Measurements from ENCODE around the gene HIC1. TPM values are rescaled to one million over a fixed set of nuclear protein-coding genes. Genes with fewer than 3 reads are reported as not detected.

Gene HIC1
- total RNA-seq, 4 donors from 2014 or later, result 27.6 to 64.7 (median 50.0) TPM

DNA sequence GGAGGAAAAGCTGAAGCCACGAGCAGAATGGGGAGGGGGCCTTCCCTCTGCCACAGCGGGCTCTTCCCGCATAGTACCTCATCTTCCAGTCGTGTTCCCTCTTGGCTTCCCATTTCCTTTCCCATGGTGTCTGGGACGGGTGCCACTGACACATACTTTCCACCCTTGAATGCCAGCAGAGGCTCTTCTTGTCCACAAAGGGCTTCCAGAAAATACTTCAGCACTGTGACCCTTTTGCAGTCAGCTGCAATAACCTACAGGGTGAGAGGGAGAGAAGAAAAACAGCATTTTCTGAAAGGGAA is 30.7 kb downstream of the HIC1 start:
- Histone ChIP-seq H3K4me3 (no peak overlapping the region), H3K4me1 (peaks cover 0 to 89% (median 68%) of the 10 kb centered on the region in 4 donors), H3K36me3 (peaks cover 0 to 28% (median 0%) of the 10 kb centered on the region in 3 donors), H3K27me3 (no peaks in the 10 kb centered on the region), H3K9me3 (no peaks in the 10 kb centered on the region), H3K27ac (peak overlapping the region; percentile 12 to 88 (median 83))
- peak in 1 of 2 donors; percentile 73 for DNase-seq (ENCODE audit: low spot score in 2 of 2)
- WGBS, 2 donors, result 37 to 44% methylated on average over 5 of the region's 5 CpGs
- TF ChIP-seq, protein P1, sequence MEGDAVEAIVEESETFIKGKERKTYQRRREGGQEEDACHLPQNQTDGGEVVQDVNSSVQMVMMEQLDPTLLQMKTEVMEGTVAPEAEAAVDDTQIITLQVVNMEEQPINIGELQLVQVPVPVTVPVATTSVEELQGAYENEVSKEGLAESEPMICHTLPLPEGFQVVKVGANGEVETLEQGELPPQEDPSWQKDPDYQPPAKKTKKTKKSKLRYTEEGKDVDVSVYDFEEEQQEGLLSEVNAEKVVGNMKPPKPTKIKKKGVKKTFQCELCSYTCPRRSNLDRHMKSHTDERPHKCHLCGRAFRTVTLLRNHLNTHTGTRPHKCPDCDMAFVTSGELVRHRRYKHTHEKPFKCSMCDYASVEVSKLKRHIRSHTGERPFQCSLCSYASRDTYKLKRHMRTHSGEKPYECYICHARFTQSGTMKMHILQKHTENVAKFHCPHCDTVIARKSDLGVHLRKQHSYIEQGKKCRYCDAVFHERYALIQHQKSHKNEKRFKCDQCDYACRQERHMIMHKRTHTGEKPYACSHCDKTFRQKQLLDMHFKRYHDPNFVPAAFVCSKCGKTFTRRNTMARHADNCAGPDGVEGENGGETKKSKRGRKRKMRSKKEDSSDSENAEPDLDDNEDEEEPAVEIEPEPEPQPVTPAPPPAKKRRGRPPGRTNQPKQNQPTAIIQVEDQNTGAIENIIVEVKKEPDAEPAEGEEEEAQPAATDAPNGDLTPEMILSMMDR (IDR thresholded peaks at IDR 0.05), result no peak
- TF ChIP-seq POLR2A (IDR thresholded peaks at IDR 0.05) (no peak), EP300 (IDR thresholded peaks at IDR 0.05) (peak in 1 of 2 donors; percentile 82)

DNA sequence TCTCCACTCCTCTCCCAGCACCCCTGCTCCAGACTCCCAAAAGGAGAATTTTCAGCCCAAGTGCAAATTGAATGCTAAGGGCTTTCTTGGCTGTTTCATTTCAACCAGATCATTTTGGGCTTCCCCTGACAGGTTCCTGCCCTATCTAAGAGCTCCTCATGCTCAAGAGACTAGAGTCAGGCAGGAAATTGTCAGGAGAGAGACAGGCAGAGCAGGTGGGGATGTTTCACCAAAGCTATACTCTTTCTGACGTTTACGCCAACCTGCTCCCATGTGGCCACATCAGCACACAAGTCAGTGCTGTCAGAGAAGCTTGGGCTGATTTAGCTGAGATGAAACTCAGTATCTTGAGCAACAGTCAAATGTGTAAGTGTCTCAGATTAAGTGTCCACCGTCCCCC is 31.4 kb downstream of the HIC1 start:
- H3K9me3 ChIP-seq, result no peaks in the 10 kb centered on the region
- peak overlapping the region; percentile 12 to 88 (median 83) for H3K27ac ChIP-seq
- H3K4me1 ChIP-seq, result peaks cover 0 to 96% (median 72%) of the 10 kb centered on the region in 4 donors
- no peak for DNase-seq (ENCODE audit: low spot score in 2 of 2)
- TF ChIP-seq EP300 (IDR thresholded peaks at IDR 0.05), result no peak
- no peak for TF ChIP-seq POLR2A (IDR thresholded peaks at IDR 0.05)
- TF ChIP-seq, protein P1 (IDR thresholded peaks at IDR 0.05), result no peak
- peaks cover 0 to 20% (median 0%) of the 10 kb centered on the region in 3 donors for H3K36me3 ChIP-seq
- H3K4me3 ChIP-seq, result no peak overlapping the region
- WGBS, 2 donors, result 71 to 73% methylated on average over 3 of the region's 3 CpGs
- H3K27me3 ChIP-seq, result no peaks in the 10 kb centered on the region

DNA sequence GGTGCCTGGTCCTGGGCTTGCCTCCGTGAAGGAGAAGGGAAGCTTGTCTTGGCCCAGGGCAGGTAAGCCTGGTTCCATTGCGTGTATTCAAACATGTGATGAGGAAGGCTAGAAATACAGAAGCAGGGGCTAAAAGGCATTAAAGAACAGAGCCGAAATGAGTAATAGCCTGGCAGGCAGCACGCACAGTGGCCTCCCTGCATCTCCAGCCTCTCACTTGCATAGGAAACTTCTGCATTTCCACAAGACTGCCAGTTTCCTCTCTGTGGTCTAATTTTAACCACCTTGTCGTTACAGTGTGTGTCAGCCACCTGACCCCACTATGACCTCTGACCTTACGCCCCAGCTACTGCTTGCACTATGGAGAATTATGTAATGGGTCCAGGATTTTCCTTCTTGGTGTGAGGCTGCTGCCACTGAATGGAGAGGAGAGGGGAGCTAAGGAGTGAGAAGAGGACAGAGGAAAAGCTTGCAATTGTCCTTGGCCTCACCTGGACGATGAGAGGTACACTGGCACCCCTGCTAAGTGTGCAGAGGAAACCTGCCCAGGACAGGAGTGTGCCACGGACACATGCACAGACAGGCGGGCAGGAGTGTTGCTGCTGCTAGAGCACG is 32.8 kb downstream of the HIC1 start:
- DNase-seq (ENCODE audit: low spot score in 2 of 2), result no peak
- Histone ChIP-seq H3K27ac (peak overlapping the region in 3 of 4 donors; percentile 80 to 88 (median 86)), H3K36me3 (peaks cover 0 to 6% (median 0%) of the 10 kb centered on the region in 3 donors), H3K27me3 (no peaks in the 10 kb centered on the region), H3K4me1 (peaks cover 0 to 92% (median 70%) of the 10 kb centered on the region in 4 donors), H3K4me3 (no peak overlapping the region), H3K9me3 (no peaks in the 10 kb centered on the region)
- 44 to 52% methylated on average over 10 of the region's 10 CpGs for WGBS, 2 donors
- peak in 1 of 2 donors; percentile 72 for TF ChIP-seq EP300 (IDR thresholded peaks at IDR 0.05)
- TF ChIP-seq, protein P1 (IDR thresholded peaks at IDR 0.05), result no peak

DNA sequence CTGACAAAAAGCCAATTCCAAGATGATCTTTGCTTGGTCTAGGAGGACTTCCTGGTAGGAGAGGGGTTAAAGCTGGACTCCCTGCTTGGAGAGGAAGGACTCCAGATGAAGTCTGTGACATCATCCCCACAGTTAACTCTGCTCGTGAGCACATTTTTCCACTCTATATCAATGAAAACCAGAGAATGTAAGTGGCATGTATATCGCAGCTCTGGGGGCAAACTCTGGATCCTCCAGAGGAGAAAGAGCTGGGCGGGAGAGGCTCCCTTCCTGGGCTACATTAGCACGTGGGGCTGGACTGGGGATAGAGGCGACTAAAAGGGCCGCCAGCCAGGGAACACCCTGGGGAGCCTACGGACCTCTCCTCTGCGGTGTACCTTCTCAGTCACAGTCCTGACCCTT is 34.1 kb downstream of the HIC1 start:
- H3K4me1 ChIP-seq, result peaks cover 0 to 79% (median 61%) of the 10 kb centered on the region in 4 donors
- DNase-seq (ENCODE audit: low spot score in 2 of 2), result no peak
- 8 to 15% methylated on average over 8 of the region's 8 CpGs for WGBS, 2 donors
- peak overlapping the region; percentile 57 to 87 (median 84) for H3K27ac ChIP-seq
- H3K27me3 ChIP-seq, result no peaks in the 10 kb centered on the region
- peak overlapping the region in 3 of 4 donors; percentile 30 to 43 (median 41) for H3K4me3 ChIP-seq
- TF ChIP-seq EP300 (IDR thresholded peaks at IDR 0.05), result no peak
- TF ChIP-seq, protein P1 (IDR thresholded peaks at IDR 0.05), result no peak
- no peak for TF ChIP-seq POLR2A (IDR thresholded peaks at IDR 0.05)
- H3K36me3 ChIP-seq, result no peaks in the 10 kb centered on the region
- no peaks in the 10 kb centered on the region for H3K9me3 ChIP-seq

DNA sequence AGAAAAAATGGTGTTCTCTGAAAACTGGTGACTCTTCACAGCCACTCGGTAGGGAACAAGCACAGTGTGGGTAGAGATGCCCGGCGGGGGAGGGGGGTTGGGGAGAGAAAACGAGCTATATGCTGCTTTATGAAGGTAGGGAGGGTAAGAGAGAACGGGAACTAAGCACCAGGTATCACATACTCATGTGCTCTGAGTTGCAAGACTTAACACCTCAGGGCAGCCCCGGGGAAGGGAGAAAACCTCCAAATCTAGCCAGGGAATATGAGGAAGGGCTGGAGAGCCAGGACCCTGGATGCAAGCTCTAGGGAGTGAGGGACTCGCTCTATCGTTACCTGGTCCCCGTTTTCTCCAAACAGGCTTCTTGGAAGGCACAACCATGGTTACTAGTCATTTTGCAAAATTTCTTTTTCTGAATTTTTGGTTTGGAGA is 35.3 kb downstream of the HIC1 start:
- no peak for TF ChIP-seq POLR2A (IDR thresholded peaks at IDR 0.05)
- no peak for TF ChIP-seq EP300 (IDR thresholded peaks at IDR 0.05)
- TF ChIP-seq, protein P1 (IDR thresholded peaks at IDR 0.05), result no peak
- 49 to 56% methylated on average over 9 of the region's 9 CpGs for WGBS, 2 donors
- H3K4me1 ChIP-seq, result peaks cover 0 to 73% (median 52%) of the 10 kb centered on the region in 4 donors
- DNase-seq (ENCODE audit: low spot score in 2 of 2), result no peak
- no peaks in the 10 kb centered on the region for H3K36me3 ChIP-seq
- H3K9me3 ChIP-seq, result no peaks in the 10 kb centered on the region
- no peaks in the 10 kb centered on the region for H3K27me3 ChIP-seq
- peak overlapping the region in 2 of 4 donors; percentile 41 to 43 for H3K4me3 ChIP-seq
- peak overlapping the region; percentile 57 to 87 (median 84) for H3K27ac ChIP-seq
